HG02973 (cell line): ENCODE data around the gene UNC45A.
A peak's percentile ranks its signal among the peaks of the same experiment; 100 is the strongest.

Source experiments
- ATAC-seq: cut with Tn5 transposase; IDR thresholded peaks from one replicate; pipeline ENCODE4 v1.9.1; 2021; ENCODE audit warnings: moderate library complexity; ENCODE audit not compliant: unreplicated experiment

Gene UNC45A

DNA sequence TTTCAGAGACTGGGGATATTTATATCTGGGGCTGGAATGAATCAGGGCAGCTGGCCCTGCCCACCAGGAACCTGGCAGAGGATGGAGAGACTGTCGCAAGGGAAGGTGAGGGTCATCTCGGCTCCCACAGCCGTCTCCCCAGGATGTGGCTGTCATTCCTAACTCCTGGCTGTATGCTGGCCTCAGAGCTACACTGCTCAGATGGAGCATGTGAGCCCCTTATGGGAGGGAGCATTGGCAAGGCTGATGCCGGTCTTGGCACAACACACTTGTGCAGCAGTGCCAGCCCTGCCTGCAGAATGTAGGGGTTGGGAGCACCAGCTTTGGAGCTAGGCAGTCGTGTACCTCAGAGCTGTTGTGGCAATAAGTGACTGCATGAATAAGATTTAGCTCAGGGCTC, 24.8 kb downstream of the UNC45A start:
- ATAC-seq, result no peak

DNA sequence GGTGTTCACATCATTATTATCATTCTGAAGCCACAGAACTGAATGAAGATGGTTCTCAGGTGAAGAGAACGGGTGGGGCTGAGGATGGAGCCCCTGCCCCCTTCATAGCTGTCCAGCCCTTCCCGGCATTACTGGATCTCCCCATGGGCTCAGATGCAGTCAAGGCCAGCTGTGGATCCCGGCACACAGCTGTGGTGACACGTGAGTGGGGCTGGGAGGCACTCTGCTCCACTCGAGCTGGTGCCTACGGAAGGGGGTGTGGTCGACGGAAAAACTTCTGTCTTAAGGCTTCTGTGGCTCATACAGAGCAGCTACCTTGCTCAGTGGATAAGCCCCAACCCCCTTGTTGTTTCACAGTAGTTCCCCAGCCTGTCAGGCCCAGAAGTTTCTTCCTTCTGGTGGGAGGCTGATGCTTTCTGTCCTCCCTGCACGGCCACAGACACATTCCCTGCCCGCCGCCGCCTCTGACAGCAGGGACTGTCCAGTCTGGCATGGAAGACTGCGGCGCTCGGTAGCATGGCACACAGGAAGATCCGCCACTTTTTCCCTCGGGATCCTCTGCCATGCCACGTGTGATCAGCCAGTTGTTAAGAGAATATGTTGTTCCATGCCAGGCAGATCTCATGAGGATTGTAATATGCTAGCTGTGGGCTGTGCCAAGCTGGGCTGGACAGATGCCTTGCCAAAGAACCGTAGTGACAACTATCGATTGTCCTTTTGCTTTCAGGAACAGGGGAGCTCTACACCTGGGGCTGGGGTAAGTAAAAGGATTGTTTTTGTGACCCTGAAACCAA, 25.4 kb downstream of the UNC45A start:
- no peak for ATAC-seq

DNA sequence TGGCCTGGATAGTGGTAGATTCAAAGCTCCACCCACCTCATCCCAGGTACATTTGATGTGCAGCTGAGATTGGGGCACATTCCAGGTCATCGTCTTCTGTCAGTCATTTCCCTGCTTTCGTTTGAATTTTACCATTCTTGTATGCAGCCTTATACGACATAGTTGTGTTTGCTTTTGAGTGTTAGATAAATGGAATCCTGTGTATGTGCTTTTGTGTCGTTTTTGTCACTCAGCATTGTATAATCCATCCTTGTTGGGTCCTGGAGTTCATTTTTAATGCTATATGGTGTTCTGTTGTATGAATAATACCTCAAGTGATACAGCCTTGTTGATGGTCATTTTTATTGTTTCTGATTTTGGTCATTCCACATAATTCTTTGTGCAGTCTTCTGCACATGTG, 26.9 kb downstream of the UNC45A start:
- no peak for ATAC-seq

DNA sequence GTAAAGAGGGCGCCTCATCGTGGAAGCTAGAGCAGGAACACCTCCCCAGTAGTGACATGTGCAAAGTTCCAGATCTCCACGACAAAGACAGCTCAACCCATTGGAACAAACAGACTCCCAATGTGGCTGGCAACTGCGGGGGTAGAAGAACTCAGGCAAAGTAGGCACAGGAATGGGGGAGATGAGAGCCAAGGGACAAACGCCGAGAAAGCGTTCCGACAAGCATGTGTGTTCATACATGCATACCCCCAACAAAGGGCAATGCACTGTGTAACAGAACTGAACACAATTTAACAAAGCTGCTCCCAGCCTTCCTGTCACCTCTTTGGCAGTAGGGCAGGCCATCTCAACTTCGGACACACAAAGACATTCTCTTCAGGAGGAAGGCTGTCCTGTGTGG, 31.2 kb downstream of the UNC45A start:
- no peak for ATAC-seq

DNA sequence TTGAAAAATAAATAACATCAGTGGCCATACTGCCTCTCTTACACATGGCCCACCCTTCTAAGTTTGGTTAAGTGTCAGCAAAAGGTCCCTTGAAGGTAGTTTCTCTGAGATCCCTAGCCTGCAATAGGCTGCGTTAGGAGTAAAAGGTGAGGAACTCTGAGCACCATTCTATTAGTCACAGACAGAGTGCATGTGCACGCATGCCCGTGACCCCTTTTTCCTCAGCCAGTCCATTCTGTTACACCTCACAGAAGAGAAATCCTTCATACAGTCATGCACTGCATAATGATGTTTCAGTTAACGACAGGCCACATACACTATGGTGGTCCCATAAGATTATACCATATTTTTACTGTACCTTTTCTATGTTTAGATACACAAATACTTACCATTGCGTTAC, 32.1 kb downstream of the UNC45A start:
- ATAC-seq, result no peak

DNA sequence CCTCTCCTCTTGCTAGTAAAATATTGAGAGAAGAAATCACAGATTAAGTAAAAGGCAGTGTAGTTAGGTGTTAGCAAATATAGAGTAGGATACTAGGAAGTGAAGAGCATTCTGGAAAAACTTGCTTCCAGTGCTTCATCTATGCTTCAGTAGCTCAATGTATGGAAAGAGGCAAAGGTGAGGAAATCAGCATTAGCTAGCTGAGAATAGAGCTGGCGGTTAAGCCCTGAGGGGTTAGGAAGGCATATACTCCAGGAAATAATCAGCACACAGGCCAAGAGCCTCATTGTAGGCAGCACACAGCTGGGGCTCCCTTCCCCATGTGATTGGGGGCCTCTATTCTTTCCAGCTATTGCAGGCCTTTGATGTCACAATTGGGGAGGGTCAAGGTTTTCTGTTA, 33.3 kb downstream of the UNC45A start:
- no peak for ATAC-seq

DNA sequence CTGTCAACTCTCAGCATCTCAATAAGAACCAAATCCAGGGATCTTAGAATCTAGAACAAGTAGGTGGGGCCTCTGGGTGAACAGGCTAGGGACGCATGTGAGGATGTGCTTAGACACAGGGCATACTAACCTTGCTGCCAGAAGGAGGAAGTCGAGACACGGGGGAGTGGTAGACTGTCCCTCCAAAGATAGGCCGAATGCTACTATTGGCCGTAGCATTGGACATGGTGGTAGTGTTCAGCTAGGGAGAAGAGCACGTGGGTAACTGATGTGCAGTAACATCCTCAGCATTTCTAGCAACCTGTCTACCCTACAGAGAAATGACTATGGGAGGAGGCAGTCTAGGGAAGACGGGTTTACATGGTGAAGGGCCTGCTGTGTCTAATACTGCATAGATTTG, 35.2 kb downstream of the UNC45A start:
- no peak for ATAC-seq

DNA sequence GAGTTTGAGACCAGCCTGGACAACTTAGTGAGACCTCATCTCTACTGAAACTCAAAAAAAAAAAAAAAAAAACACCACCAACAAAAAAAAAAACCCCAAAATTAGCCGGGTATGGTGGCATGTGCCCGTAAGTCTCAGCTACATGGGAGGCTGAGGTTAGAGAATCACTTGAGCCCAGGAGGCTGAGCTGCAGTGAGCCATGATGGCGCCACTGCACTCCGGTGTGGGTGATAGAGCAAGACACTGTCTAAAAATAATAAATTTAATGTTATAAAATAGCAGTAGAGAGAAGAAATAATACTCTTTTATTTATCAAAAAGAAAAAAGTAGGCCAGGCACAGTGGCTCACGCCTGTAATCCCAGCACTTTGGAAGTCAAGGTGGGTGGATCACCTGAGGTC, 37.0 kb downstream of the UNC45A start:
- ATAC-seq, result no peak

DNA sequence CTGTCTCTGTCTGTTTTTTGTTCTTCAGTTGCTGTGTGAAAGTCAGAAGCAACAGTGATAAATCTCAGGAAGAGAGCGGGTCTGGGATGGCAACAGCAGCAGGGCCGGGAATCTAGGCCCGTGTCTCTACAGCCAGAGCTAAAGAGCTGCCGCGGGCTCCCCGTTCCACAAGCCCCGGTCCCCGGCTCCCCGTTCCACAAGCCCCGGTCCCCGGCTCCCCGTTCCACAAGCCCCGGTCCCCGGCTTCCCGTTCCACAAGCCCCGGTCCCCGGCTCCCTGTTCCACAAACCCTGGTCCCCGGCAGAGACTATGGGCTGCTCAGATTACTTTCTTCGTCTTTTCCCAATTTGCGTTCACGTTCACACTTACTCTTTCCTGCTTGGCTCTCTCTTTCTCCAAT, 39.1 kb downstream of the UNC45A start:
- no peak for ATAC-seq

DNA sequence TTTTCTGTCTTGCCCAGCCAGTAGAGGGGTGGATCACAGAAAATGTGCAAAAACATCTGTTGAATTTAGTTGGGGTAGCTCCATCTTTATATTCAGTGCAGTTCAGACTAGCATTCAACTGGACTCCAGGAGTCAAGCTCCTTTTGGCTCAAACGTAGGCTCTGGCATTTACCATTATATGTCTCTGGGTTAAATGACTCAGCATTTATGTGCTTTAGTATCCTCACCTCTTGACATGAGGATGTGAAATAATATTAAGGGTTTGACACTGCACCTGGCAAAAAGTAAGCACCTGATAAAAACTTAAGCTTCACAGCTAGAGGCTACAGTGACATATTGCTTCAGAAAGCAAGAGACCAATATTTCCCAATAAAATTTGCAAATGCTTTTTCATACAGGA, 44.5 kb downstream of the UNC45A start:
- no peak for ATAC-seq

DNA sequence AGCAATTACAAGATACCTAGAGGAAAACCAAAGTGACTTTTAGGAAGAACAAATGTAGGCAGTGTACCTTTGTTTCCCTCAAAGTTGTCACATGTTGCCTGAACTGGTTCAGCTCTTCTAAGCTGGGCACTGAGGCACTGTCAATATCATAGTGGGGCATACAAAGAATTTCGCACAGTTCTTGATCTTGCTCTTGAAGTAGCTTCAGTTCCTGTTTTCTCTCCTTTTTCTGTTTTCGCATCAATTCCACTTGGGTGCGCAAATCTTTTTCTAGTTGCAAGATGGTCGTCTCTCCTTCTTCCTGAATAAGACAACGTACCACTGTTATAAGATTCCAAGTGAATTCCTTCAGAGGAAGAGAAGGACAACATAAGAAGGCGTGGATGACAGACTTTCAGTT, 46.6 kb downstream of the UNC45A start:
- peak; percentile 76 for ATAC-seq

DNA sequence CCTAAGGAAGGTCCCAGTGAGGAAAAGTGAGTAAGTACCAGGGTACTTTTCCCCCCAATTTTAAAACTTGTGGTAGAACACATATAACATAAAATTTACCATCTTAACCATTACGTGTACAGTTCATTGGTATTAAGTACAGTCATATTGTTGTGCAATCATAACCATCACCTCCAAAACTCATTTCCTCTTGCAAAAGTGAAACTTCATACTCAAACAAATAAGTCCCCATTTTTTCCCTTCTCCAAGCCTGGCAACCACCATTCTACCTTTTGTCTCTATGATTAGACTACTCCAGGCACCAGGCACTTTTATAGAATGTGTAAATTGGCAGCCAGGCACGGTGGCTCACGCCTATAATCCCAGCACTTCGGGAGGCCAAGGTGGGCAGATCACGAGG, 47.0 kb downstream of the UNC45A start:
- no peak for ATAC-seq

DNA sequence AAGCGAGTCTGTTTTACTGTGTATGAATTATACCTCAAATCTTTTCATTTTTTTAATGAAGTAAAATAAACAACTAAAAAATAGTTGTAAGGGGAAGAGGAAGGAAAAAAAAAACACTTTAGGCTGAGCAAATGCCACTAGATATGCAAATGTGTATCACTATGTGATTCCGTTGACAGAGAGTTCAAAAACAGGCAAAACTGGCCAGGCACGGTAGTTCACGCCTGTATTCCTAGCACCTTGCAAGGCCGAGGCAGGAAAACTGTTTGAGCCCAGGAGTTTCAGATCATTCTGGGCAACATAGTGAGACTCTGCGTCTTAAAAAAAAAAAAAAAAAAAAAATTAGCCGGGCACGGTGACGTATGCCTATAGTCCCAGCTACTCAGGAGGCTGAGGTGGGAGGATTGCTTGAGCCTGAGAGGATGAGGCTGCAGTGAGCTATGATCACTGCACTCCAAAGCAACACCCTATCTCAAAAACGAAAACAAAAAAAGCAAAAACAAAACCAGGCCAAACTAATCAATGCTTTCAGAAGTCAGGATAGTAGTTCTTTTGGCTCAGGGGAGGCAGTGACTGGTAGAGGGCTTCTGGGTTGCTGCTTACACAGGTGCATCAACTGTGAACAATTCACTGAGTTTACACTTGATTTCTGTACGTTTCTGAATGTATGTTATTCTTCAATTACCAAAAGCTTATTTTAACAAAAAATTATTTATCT, 51.9 kb downstream of the UNC45A start:
- ATAC-seq, result peak; percentile 48

DNA sequence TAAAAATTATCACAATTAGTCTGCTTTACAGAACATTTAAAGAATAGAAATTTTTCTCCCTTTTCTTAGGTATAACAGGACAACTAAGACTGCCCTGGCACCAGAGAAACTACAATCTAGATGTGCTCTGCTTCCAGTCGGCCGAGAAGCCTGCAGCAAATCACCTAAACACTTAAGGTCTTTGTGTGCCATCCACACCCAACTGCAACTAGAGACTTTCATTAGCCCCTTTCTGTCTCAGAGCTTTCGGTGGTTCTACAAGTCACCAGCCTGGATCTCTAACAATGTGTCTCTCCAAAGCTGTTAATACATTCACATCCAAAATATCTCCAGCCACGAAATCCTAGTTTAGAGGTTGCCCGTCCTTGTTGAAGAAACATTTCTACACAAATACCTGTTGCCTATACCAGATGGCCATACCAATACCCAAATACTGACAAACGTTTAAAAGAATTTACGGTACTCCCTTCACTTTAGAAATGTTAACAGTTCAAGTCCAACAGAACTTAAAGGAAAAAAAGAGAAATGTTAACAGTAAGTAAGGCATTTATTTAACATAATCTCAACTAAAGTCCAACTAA, 52.6 kb downstream of the UNC45A start:
- no peak for ATAC-seq

DNA sequence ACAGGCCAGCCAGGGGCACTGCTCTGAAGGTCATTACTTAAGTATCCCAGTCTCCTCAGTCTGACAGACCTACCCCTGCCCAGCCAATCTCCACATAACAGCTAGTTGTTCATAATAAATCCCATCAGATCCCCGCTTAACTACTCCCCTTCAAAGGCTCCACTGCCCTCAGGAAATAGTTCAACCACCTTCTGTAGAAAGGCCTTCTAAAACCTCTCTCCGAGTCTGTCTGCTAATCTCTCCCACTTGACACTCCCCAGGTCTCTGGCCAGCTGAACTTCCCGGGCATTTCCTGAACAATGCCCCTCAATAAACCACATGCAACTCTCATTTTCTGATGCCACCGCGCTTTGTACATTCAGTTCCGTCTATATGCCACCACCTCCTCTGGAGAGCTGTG, 53.2 kb downstream of the UNC45A start:
- no peak for ATAC-seq

DNA sequence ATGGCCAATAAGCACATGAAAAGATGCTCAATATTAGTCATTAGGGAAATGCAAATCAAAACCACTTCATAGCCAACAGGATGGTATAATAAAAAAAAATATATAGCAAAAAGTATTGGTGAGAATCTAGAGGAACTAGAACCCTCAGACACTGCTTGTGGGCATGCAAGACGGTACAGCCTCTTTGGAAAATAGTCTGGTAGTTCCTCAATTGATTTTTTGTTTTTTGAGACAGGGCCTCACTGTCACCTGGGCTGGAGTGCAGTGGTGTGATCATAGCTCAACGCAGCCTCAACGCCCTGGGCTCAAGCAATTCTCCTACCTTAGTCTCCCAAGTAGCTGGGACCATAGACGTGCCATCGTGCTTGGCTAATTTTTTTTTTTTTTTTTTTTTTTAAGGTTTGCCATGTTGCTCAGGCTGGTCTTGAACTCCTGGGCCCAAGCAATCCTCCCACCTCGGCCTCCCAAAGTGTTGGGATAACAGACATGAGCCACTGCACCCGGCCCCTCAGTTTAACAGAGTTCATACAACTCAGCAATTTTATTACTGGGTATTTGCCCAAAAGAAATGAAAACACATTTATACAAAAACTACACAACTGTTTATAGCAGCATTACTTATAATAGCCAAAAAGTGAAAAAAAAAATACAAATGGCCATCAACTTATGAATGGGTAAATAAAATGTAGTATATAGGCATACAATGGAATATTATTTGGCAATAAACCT, 54.1 kb downstream of the UNC45A start:
- no peak for ATAC-seq

DNA sequence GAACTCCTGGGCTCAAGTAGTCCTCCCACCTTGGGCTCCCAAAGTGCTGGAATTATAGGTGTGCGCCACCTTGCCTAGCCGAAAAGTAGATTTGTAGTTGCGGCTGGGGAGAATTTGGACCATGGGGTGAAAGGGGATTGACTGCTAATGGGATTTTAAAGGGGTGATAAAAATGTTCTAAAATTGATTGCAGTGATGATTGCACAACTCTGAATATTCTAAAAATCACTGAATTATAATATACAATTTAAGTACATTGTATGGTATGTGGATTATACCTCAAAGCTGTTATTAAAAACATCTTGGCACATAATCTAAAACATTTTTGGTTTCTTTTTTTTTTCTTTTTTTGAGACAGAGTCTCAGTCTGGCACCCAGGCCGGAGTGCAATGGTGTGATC, 55.4 kb downstream of the UNC45A start:
- no peak for ATAC-seq

DNA sequence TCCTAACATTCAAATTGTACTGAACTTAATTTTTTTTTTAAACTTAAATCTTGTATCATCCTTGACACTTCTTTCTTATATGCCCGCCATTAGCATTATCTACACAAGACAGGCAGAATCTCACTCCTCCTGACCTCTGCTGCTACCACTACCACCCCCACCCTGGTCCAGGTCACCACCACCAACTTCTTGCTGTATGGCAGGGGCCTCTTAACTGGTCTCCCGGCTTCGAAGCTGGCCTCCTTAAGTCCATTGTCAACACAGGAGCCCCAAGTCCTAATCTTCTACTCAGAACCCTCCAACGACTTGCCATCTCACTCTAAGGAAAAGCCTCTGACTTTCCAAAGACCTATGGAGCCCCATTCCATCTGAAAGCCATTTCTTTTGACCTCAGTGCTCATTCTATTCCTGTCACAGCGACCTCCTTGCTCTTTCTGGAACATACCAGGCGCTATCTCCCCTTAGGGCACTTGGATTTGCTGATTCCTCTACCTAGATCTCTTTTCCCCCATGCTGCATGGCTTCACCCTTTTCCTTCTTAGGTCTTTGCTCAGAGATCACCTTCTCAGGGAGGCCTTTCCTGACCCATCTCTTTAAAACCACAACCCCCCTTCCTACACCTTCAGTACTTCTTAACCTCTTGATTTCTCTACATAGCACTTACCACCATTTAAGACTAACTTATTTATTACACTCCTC, 56.7 kb downstream of the UNC45A start:
- no peak for ATAC-seq

DNA sequence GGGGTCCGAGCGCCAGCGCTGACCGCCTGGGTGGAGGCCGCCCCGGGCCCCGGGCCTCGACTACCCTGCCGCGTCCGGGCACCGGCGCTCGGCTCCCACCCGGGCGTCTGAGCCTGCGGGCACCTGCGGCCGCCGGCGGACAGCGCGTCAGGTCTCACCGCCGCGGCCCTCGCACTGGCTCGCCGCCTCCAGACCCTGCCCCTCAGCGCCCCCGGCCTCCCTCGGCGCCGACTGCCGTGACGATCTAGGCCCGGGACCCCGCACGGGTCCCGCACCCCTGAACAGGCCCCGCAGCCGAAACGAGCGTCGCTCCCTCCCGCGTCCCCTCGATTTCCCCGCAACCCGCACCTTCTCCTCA, 59.0 kb downstream of the UNC45A start:
- peak; percentile 17 for ATAC-seq

DNA sequence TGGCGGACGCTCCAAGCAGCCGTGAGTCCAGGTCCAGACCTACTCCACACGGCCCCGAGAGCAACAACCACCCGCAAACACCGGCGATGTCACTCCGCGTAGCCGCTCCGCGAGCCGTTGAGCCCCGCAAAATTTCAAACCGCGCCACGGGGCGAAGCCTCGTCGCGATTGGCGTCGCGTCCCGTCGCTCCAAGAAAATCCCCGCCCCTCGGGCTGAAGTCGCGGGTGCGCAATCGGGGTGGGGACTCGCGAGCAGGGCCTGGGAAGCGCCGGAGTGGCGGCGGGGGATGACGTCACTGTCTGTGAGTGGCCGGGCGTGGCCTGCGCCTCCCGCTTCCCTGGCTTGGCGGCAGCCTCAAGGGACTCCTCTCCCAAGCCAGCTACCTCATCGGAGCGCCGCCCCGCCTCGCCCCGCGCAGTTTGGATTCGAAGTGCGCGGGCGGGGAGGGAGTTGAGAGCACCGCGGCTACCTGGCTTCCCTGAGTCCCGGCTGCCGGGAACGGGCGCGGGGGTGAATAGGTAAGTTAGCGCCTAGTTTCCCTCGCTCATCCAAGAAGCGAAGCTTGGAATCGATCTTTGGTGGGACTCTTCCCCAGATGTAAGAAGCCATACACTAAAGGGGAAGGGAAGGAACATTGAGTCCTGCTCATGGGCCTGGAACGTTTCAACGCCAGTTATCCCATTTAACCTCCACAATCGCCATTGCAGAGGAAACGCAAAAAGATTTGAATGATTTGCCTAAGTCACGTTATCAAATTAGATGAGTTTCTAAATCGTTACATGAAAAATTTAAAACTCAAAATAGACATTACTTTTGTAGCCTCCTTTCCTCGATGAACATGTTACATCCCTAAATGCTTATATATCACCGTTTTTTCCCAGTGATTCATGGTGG, 59.6 kb downstream of the UNC45A start, which contains the start of gene PRC1:
Gene PRC1, minus strand, starts transcription at position 119 of the 895 bp plus-strand sequence. Its CDS starts 118 bp downstream, at position 1.
- ATAC-seq, result peak; percentile 93
